Fibroblast of skin of left biceps (primary cell): ENCODE measurements around the gene KRTAP3-2.

ENCODE experiments used
- DNase-seq, 2 experiments: peaks; one replicate each; pipeline ENCODE4 v3.0.0-alpha.2; 2013; ENCODE audit warnings: low read depth in 2 of 2

The KRTAP3-2 gene

DNA sequence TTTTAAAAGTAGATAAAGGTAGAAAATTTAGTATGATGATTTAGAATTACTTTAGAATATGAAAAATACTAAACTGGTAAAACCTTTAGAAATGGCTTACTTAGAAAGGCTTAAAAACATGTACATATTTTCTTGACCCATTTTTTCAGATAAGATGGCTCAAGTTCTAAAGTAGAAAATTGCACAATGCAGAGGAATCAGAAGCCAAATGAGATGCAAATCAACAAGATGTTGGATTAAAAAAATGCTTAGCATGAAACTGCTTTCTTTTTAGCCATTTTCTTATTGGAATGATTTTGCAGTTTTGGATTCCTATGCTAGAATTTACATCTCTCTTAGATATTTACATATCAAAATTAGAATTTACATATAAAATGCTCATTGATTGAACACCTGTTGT, 10.7 kb upstream of the KRTAP3-2 start:
- no peak for DNase-seq

DNA sequence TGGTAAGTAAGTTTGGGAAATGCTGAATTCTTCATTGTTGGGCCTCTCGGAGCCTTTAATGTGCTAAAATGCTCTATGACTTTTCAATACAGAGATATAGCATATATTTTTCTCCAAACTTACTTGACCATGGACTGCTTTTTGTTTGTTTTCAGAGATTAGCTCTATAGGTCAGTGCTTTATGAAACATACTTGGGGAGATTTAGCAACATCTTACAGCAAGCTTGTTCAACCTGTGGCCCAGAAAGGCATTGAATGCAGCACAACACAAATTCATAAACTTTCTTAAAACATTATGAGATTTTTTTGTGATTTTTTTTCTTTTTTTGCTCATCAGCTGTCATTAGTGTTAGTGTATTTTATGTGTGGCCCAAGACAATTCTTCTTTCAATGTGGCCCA, 10.2 kb upstream of the KRTAP3-2 start:
- DNase-seq, result no peak

DNA sequence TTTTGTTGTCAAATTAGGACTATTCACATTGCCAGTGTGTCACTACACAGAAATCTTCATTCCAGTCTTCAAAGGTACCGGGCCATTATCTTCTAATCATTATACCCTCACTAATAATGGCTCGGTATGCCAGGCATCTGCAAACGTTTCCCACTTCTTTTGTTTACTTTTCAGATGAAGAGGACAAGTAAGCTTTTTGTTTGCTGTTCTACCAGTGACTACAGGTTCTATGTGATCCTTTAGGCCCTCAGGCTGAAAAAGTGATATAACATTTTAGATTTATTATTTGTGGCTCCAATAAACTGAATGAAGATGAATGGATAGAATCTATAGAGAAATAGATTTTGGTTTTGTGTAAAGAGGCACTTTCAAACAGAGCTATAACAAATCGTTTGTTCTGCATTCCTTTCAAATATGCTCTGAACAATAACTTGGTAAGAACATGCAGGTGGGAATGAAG, 9.6 kb upstream of the KRTAP3-2 start:
- DNase-seq, result no peak

DNA sequence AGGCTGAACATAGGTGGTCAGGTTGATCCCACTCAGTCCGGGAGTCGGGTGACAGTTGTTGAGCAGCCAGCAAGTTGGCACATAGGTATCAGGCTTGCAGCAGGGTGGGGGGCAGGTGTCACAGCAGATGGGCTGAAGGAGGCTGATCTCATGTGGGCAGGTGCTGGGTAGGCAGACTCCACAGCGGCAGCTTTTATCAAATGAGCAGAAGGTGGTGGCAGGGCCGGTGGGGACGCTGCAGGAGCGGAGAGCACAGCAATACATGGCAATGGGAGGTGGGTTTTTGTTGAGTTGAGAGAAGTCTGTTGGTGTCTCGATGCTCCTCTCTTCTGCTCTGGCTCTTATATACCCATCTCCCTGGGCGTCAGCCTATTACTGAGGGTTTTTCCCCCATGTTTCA, 9.1 kb upstream of the KRTAP3-2 start, which contains the start of gene KRTAP3-1:
KRTAP3-1 (minus strand) TSS at position 318 of the 400 bp plus-strand sequence; CDS start at position 264, 54 bp downstream.
- DNase-seq, result no peak

DNA sequence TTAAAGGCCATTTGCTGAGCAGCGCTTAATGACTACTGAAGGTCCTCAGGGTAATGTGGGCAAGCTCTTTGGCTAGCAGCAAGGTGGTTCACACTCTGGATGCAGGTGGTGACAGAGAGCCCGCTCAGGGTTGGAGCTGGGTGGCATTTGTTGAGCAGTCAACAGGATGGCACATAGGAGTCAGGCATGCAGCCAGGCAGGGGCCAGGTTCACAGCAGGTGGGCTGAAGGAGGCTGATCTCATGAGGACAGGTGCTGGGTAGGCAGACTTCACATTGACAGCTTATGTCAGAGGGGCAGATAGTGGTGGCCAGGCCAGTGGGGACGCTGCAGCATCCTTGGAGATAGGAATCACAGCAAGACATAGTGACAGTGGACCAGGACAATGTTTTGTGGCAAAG, 4.7 kb upstream of the KRTAP3-2 start:
- no peak for DNase-seq

DNA sequence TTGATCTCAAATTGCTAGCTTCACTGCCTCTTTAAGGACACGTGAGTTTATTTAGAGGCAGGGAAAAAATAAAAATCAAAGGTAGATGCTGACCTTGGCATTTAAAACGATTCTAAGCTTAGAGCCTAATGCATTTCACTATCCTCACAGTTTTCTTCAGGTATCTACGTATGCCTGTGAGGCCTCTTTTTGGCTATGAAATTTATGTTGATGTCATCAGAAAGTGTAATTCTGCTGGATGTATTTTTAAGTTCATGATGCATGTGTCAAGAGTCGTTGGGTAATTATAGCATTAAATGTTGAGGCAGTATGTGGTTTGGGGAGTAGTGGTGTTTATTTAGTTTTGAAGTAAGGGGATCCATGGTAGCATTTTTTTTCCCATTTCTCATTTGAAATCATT, 4.2 kb upstream of the KRTAP3-2 start:
- DNase-seq, result no peak

DNA sequence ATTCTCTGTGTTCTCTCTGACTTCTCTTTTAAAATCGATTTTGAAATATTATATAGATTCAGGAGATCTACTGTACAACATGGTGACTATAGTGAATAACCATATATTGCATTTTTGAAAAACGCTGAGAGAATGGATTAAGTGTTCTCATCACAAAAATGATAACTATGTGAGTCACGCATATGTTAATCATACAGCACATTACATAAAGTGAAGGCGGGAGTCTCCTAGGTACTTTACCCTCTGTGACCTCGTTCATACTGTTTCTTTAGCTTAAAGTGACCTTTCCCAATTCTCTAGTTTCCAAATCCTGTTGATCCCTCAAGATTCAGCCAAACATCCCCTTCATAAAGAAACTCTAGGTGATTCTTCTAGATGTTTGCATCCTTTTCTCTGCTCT, 3.1 kb upstream of the KRTAP3-2 start:
- DNase-seq, result no peak

DNA sequence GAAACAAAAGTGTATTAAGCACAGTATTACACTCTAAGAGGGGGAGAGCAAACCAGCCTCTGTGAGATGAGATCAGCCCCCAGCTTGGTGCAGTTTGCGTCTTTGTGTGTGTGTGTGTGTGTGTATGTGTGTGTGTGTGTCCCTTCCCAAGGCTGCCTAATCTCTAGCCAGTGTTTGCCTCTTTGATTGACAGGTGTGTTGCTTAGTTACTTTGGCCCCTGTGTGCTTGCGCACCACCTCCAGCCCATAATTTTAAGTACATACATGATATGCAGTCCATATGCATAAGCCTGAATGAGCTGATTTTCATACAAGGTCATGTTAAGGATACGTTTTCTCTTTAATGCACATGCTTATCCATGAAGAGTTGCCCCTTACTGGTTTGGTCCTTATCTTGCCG, 2.1 kb upstream of the KRTAP3-2 start:
- DNase-seq, result no peak

DNA sequence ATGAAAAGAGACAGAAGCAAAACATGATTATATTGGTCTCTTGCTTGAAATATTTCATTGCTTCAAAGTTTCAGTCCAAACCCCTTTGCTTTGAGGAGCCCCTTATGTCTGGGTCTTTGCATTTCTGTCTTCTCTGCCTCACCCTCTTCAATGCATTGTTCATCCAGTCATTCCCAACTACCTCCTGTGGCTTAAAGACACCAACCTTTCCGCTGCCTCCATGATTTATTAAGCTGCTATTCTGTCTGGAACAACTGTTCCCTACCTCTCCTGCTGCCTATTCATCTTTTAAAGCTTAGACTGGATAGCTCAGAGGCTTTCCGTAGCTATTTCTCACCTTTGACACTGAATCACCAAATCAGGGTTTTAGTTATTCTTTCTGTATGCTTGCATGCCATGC, 2.3 kb downstream of the KRTAP3-2 start:
- no peak for DNase-seq

DNA sequence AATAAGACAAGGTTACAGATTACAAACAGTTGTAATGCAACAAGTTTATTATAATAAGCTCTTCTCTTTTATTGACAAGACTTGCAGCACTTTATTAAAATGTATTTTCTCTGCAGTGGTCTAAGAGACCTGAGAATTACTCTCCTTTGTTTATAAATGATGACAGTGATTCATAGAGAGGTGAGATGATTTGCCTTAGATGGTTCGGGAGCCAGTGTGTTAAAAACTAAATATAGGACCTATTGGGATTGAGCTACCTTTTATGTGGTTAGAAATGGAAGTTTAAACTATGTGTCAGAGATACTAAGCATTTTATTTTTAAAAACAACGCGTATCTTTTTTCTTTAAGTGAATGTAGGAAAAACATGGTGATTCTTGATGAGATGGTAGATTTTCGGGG, 2.9 kb downstream of the KRTAP3-2 start:
- no peak for DNase-seq

DNA sequence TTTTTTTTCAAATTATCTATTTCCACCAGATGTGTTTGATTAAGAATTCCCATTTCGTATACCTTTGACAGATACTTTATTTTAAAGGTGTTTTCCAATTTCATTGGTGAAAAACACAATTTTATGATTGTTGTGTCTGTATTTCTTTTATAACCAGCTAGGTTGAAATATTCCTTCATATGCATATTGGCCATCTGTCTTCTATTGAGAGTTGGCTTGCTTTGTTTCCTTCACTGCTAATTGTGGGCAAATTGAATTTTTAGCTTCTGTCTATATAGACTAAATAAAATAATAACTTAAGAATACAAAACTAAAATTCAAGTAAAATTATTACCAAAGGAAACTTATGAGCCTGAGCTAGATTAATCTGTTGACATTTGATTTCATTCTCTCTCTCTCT, 4.6 kb downstream of the KRTAP3-2 start:
- no peak for DNase-seq

DNA sequence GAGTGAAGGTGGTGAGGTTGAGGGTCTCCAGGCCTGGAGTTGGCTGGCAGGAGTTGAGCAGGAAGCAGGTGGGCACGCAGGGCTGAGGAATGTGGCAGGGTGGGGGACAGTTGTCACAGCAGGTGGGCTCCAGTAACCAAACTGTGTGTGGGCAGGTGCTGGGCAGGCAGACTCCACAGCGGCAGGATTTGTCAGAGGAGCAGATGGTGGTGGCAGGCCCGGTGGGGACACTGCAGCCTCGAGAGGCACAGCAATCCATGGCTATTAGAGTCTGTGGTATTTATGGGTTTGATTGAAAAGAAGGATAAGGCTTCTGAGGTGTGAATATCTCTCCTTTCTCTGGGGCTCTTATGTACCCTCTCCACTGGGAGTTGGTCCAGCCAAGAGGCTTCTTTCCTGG, 5.9 kb downstream of the KRTAP3-2 start, which contains the start of gene KRTAP3-3:
KRTAP3-3 (minus strand) TSS at position 326 of the 400 bp plus-strand sequence; CDS start at position 259, 67 bp downstream.
- DNase-seq, result no peak

DNA sequence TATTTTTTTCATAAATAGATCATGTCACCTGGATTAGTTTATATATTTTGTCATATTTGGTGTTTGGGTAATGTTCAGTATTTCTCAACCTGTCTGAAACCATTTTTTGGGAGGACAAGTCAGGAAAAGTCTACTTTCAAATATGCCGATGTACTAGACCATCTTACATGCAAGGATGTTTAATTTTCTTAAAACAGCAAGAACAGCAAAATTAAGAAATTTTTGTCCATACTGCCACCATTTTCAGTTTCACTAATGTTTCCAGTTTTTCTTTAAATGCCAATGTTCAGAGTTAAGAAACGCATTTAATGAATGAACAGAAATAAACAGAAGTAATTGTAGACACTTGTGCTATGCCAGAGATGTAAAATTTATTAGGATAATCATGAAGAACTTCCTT, 6.6 kb downstream of the KRTAP3-2 start:
- DNase-seq, result no peak

DNA sequence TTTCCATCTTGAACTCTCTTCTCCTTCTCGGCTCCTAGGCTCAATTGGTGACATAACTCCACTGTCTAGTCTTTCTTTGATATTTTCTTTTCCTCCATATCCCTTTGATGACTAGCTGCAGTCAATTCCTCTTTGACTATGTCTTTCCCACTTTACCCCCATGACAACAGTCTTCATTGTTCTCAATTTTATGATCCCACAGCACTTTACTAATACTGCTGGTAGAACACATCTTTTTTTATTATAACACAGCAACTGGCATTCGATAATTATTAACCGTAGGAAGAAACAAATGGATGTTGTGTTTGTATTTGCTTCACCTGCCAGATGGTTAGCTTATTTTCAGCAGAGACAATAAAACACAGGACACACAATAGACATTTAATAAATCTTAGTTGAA, 7.0 kb downstream of the KRTAP3-2 start:
- DNase-seq, result no peak

DNA sequence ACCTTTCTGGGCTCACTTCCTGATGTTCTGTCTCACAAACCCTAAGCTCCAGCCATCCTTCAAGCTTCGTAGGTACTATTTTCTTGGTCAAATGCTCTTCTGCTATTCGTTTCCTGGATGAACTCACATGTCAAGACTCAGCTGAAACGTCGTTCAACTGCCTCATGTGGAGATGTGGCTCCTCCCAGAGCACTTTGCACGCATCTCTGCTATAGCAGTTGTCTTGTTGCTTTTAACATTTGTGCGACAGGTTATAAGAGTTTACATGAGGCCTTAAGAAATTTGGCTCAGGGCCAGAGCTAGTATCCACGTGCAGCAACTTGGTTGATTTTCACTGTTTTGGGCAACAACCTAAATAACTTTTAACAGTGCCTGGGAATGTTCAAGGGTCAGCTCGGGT, 12.8 kb downstream of the KRTAP3-2 start:
- no peak for DNase-seq

DNA sequence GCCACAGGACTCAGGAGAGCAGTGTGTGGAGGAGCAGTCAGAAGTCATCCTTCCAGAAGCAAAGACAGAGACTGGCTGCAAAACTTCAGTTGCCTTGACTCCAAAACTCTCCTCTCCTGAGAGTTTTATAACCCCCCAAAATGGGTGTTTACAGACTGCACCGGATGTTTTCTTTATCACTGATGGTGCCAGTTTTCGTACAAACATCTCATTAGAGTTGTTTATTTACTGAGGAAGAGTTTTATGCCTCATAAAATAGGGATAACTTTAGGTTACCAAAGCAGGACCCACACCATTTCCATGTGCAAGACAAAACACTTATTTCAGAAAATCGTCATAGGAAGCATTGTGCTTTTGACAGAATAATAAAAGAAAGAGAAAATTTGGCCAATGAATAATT, 15.5 kb downstream of the KRTAP3-2 start, which contains the start of gene KRT40:
KRT40 (minus strand) TSS at position 101 of the 400 bp plus-strand sequence; CDS start at position 48, 53 bp downstream.
- no peak for DNase-seq

DNA sequence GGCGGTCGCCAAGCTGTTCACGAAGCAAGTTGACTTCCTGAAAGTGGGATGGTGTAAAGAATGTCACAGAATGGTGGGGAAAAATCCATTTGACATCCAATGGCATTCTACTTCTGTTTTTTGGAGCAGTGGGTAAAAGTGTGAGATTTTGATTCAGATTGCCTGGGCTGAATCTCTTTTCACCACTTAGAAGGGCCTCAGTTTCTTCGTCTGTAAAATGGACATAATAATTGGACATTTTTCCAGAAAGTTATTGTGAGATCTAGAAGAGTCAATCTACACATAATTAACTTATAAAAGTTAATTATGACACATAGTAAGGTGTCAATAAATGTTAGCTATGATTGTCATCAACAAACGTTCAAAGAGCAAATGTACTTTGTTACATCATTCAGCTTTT, 18.6 kb downstream of the KRTAP3-2 start:
- DNase-seq, result no peak

DNA sequence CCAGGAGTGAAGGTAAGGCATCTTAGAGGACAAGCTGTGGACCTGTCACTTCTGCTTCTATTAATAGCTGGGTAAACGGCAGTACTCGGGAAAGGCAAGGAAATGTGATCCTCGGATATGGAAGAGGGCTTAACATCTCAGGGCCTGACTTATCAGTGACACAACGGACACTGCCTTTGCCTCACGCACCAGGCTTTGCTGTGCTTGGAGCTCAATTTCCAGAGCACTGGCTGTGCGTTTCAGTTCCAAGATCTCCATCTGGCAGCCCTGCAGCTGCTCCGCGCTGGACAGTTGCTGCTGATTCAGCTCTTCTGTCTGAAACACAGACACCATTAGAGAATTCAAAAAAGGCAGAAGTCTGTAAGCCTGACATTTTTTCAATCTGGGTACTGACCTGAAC, 19.1 kb downstream of the KRTAP3-2 start:
- DNase-seq, result no peak

DNA sequence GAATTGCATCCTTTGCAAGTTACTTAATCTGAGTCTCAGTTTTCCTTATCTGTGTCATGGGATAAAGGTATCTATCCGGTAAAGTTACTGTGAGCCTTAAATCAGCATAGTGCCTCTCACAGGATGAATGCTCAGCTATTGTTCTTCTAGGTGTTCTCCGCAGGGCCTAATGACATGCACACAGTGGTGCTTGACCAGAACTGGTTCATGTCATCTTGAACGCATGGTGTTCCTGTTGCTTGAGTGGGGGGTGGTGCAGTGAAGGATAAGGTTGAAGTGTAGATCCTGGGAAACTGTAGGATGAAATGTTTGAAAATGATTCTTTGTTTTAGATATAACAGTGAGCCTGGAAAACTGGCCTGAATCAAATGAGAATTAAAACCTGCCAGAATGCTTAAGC, 19.6 kb downstream of the KRTAP3-2 start:
- DNase-seq, result no peak

DNA sequence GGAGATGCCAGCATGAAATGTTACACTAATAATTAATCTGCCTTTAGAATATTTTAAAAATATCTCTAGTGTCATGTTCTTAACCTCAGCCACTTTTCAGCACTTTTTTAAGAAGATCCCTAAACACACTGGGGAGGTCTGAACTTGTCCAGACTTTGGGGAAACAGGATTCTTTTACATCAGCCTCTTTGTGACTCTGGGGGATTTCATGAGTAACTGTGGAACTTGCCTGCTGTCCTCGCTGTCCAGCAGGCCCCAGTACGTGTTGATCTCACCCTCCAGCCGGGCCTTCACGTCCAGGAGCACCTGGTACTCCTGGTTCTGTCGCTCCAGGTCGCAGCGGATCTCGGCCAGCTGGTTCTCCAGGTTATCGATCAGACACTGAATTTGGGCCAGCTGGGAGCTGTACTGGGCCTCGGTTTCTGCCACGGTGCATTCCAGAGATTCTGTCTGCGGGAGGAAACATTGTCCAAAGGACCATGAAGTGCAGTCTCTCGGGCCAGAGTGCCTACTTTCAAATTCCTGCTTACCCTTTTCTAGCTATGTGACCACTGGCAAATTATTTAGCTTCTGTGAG, 21.0 kb downstream of the KRTAP3-2 start:
- DNase-seq, result no peak

DNA sequence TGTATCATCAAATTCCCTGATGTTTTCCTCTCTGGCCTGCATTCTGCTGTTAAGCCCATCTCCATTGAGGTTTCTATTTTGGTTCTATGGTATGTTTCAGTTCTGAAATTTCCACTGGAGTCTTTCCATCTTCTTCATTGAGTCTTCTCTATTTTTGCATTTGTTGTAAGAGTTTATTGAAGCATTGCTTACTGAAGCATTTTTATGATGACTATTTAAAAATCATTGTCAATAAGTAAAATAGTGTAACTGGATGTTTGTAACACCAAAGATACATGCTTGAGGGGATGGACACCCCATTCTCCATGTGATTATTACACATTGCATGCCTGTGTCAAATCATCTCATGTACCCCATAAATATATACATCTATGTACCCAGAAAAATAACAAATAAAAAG, 24.2 kb downstream of the KRTAP3-2 start:
- DNase-seq, result no peak

DNA sequence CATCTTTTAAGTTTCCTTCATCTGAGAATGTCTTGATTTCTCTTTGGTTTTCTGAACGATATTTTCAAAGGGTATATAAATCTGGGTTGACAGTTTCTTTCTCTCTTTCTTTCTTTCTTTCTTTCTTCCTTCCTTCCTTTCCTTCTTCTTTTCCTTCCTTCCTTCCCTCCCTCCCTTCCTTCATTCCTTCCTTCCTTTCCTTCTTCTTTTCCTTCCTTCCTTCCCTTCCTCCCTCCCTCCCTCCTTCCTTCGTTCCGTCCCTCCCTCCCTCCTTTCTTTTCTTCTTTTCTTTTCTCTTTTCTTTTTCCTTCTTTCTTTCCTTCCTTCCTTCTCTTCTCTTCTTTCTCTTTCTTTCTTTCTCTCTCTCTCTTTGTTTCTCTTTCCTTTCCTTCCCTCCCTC, 25.3 kb downstream of the KRTAP3-2 start:
- DNase-seq, result no peak

DNA sequence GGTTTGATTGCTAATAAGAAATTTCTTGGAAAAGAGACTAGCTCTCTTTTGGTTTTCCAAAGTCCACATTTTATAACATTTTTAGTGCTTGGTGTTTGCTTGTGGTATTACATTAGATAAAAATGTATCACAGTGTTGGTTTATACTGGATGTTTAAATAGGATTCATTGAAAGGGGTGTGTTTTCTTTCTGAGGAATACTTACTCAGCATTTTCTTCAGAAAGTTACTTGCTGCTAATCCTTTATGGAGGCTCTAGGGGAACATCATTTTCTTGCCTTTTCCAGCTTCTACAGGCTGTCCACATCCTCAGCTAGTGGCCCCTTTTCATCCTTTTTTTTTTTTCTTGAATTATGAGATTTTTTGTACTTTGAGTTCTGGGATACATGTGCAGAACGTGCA, 32.1 kb downstream of the KRTAP3-2 start:
- DNase-seq, result no peak

DNA sequence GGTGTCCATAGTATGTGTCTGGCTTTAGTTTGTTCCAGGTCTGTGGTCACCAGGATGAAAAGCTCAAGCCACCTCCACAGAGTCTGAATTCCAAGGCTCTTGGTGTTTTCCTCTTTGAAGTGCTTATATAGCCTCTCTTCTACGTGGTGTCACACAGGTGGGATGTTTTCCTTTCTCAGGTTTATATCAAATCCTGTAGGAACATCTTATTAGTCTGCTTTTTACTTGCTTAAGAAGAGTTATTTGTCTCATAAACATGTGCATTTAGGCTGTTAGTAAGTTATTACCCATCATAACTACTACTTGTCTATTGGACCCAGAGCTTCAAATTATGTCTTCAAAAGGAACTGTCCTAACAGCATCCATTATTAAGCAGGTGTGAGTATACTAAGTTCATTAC, 32.9 kb downstream of the KRTAP3-2 start, which contains the start of gene KRT39:
KRT39 (minus strand) TSS at position 101 of the 400 bp plus-strand sequence; CDS start at position 9, 92 bp downstream.
- no peak for DNase-seq
